Measurements from ENCODE around the gene NOS1.
"Not testable (repeated sequence)": the region's sequence is repeated elsewhere in the genome, so short reads cannot be mapped to it uniquely, and the experiment has no call there.

Gene NOS1

DNA sequence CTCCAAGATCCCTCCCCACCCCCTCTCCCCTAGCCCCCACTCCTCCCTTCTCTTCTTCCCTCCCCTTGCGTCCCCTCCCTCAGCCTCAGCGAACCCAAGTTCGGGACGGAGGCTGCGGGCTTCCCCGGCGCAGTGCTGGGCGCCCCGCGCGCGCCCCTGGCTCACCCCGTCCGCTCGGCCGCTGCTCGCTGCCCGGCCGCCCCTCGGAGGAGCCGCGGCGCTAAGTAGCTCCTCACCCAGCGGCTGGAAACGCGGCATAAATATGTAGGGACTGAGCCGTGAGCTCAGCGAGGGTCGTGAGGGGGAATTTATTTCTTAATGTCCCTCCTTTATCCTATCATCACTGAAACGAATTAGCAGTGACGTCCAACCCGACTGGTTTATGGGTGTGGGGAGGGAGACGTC, at the start of gene NOS1:
Gene NOS1 (minus strand): TSS at position 280 of the 405 bp plus-strand sequence. CDS start 30,557 bp downstream, outside the sequence.
- no peak for DNase-seq

DNA sequence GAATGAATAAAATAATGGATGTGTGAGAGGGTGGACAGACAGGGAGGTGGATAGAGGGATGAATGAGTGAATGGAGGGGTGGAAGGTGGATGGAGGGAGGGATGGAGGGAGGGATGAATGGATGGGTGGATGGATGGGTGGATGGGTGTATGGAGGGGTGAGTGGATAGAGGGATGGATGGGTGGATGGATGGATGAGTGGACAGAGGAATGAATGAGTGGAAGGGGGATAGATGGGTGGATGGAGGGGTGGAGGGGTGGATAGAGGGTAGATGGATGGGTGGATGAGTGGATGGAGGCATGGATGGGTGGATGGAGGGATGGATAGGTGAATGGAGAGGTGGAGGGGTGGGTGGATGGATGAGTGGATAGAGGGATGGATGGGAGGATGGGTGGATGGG, 47.9 kb upstream of the NOS1 start:
- no peak for DNase-seq

DNA sequence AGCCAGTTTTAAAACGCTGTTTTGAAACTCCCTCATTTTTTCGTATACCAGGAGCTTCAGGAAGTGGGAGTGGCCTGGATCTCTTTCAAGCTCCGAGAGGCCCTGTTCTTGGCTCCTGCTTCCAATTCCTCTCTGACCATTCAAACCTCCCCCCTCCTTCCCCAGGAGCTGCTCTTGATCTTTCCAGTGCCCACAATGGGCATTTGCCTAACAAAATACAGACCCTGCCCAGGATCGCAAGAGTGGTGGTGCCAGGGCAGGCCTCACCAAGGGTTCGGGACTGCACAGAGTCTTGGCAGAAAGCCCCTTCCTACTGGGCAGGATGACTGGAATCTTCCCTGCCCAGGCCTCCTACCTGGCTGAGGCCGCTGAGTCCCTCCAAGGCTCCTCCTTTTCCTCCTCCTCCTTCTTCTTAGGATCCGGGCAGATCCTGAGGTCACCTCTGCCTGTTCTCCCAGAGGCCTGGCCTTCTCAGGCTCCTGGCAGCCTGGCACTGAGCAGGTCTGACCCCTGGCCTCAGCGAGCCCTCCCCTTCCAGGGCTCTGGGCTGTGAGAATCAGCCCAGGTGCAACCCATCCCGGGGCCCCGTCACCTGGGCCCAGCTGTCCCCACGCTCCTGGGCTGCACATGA, 46.9 kb upstream of the NOS1 start:
- no peak for DNase-seq

DNA sequence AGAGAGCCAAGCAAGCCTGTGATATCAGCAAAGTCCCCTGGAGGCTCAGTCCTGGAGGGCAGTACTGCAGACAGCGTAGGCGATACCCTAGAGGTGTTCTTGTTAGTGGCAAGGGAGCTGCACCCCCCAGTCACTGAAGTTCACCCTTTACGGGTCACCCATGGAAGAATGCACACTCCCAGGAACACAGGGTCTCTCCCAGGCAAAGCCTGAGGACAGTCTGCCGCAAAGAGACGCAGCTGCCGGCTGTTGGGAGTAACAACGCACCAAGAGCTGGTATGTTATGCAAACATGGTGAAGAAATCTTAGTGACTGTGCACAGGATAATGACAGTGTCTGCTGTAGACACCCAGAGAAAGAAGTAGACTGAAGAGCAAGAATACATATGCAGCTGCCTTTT, 43.5 kb upstream of the NOS1 start:
- DNase-seq, result no peak

DNA sequence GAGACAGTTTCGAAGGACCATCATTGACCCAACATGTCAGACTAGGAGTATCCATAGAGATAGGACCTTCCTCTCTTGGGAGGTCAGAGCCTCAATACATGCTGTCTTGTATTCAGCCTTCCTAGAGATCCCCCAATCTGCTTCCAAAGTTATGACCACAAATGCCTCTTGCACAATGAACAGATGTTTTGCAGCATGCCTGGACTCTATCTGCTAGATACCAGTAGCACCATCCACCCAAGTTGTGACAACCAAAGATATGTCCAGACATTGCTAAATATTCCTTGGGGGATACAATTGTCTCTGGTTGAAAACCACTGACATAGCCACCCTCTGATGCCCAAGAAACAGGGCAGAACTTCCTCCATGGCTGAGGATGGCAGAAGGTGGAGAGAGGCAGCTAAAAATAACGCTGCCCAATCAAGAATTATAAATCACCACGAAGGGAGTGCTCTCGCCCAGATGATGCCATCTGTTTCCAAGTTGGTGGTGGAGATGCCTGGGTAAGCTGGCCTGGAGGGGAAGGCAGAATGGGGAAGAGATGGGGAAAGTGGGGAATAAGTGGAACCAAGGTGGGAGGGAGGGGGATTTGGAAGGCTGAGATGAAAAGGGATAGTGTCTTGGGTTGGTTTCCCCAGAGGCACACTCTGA, 42.9 kb upstream of the NOS1 start:
- DNase-seq, result no peak

DNA sequence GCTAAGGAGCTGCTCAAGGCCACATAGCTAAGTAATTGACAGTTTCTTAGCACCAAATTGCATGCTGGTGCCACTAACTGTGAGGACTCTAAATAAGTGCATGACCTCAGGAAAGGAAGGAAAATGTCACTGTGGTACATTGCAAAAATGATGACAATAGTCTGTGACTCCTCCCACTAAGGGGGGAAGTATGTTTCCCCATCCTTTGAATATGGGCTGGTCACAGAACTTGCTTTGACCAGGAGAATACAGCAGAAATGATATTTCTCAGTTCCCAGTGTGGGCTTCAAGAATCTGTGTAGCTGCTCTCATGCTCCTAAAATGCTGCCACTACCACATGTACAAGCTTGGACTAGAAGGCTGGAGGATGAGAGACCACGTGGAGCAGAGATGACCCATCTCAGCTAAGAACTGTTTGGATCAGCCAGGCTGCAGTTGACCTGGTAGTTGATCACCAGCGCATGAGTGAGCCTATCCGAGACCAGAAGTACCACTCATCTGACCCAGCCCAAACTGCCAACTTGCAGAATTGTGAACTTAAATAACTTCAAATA, 42.2 kb upstream of the NOS1 start:
- DNase-seq, result no peak

DNA sequence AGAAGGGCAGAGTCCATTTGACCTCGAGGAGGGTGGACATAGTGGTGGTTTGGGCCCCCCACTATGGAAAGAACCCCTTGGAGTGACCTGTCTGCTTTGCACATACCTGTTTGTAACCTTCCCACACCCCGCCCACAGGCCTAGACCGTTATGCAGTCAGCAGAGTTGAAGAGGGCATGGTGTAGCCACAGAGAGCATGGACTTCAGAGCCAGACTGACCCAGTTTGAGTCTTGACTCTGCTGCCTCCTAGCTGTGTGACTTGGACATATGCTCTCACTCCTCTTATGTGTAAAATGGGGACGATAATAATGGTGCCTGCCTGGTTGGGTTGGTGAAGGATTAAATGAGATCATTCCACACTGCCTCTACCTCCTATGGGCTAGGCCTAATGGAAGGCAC, 40.9 kb upstream of the NOS1 start:
- DNase-seq, result no peak

DNA sequence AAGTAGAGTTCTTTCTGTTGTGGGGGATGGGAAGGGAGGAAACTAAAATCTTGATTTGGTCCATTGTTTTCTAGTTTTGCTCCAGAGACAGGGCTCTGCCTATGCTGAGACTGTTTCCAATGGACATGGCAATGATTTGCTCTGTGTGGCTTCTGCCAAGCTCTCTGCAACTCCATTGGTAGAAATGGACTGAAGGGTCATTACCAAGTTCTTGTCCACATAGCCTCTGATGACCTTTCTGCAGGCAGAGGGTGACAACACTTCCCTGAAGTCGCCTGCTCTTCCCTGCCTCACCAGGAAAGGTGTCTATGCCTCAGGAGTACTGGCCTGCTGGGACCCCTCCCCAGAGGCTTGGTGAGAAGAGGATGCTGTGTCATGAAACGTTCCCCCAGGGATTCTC, 39.5 kb upstream of the NOS1 start:
- no peak for DNase-seq

DNA sequence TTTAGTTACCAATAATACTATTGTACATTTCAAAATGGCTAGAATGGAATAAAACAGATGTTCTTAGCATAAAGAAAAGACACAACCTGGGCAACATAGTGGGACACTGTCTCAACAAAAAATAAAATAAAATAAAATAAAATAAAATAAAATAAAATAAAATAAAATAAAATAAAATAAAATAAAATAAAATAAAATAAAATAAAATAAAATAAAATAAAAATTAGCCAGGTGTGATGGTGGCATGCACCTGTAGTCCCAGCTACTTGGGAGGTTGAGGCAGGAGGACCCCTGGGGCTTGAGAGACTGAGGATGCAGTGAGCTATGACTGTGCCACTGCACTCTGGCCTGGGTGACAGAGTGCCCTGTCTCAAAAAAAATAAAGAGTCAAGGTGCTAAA, 37.1 kb upstream of the NOS1 start:
- not testable (repeated sequence) for DNase-seq

DNA sequence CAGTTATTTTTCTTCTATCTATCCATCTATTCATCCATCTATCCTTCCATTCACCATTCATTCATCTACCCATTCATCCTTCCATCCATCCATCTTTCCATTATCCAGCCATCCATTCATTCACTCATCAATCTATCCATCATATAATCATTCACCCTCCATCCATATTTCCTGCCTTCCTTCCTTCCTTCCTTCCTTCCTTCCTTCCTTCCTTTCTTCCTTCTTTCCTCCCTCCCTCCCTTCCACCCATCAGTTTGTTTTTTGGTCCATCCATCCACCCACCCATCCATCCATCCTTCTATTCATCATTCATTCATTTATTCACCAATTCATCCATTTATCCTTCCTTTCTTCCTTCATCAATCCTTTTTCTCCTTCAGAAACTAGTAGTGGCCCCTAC, 34.3 kb upstream of the NOS1 start:
- DNase-seq, result no peak

DNA sequence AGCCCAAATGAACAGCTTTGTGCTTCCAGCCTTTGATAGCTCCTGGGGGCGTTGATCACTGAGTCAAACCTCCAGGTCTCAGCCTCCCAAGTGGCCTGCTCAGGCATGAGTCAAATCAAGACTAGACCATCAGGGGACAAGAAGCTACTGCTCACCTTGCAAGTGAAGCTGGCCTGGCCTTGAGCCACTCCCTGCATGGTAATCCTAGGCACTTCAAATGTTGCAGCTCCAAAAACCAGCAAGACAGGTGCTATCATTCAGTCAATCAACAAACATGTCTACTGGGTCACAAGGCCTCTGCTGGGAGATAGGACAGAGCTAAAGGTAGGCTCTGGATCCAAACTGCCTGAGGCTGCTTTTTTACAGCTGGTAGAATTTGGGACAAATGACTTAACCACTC, 33.1 kb upstream of the NOS1 start:
- no peak for DNase-seq

DNA sequence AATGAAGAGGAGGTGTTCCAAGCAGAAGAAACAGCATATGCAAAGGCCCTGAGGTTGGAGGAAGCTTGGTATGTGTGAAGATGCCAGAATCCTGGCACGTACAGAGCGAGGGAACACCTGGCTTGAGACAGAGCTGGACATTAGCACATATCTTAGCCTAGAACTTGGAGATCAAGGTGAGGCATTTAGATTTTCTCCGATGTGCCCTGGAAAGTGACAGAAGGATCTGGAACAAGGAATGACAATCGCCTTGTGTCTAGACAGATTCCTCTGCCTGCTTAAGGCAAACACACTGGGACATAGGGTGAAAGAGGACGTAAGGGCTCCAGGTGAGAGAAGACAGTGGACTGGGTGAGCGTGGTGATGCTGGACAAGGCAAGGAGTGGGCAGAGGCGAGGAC, 32.2 kb upstream of the NOS1 start:
- no peak for DNase-seq

DNA sequence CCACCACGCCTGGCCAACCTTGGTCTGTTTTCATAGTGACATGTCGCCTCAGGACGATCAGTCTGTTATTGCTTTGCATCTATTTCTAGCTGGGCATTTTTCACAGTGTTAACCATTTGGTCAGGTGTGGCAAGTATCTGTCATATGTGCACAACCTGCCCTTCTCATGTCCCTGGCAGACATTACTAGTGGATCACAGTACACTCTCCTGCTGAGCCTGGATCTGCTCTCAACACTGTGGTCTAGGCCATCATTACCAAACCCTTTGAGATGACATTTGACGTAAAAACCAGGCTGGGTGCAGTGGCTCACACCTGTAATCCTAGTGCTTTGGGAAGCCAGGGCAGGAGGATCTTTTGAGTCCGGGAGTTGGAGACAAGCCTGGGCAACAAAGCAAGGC, 29.4 kb upstream of the NOS1 start:
- DNase-seq, result no peak

DNA sequence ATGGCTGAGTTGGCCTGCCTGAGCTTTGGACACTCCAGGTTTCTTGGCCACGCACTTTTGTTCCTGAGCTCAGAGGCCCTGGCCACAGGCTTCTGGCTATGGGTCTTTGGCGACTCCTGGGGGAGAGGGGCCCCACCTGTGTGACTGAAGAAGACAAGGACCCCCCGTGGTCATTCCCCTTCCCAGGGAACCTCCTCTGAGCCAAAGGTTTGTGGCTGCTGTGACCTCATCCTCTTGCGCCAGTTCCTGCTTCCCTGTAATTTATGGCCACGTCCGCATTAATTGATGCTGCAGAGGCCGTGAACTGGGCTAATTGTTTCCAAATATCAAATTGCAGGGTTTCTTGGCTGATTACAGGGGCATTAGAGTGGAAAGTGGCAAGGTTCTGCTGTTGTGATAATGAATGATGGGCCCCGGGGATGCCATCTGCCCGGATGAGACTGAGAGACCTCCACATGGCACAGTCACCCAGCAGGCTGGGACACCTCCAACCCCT, 27.6 kb upstream of the NOS1 start:
- no peak for DNase-seq

DNA sequence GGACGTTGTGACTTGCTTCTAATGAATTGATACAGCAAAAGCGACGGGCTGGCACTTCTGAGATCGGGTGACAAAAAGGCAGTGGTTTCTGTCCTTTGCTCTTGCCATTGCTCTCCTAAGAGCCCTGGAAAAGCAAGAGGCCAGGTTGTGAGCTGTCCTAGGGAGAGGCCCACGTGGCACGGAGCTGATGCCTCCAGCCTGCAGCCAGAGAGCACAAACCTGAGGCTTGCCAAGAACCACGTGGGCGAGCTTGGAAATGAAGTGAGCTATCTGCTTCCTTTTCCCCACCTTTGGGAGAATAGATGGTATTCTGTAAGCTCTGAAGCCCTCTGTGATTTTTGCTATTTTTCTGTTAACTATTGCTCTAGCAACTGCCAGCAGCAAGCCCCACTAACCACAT, 26.4 kb upstream of the NOS1 start:
- DNase-seq, result no peak

DNA sequence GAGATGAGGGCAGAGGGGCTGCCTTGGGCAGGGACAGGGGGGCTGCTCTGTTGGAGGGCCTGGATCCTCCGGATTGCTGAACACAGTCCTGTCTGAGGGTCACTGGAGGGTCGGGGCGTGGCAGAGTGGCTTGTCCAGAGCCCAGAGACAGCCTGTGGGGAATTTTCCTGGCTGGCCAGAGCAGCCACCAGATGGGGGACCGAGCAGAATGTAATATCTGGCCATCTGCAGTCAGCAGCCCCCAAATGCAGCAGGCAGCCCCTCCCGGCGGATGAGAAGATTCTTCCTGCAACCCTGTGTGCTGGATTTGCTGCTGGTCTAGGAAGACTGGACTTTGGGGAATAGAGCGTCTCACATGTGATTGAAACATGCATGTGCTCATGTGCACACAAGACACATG, 23.3 kb upstream of the NOS1 start:
- no peak for DNase-seq

DNA sequence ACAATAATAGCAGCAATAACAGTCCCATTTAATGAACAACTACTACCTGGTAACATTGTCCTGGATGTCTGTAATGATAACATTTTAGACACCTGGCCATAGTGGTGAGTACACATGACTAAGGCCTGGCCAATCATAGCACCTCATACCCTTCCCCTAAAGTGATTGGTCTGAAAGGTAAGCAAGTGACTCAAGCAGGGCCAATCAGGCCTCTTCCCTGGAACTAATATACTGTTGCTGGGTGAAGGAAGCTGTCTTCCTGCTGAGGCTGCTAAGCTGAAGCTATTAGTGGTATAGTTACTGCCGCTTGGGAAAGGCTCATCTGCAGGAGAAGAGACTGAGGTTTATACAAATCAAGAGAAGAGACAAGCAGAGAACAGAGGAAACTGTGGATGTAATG, 18.7 kb upstream of the NOS1 start:
- DNase-seq, result no peak

DNA sequence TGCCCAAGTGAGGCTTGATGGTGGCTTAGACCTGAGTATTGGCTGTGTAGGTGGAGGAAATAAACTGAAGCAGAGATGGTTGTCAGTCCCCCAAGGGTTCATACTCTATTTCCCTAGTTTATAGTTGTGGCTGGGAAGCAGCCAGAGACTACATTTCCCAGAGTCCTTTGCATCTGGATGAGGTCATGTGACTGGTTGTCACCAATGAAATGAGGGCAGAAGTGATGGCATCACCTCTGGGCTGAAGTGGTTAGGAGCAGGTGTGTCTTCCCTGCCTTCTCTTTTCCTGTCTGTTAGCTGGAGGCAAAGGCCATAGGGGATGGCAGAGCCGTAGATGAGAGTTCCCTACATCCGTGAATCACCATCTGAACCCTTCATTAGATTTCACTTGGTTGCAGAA, 16.3 kb upstream of the NOS1 start:
- DNase-seq, result no peak

DNA sequence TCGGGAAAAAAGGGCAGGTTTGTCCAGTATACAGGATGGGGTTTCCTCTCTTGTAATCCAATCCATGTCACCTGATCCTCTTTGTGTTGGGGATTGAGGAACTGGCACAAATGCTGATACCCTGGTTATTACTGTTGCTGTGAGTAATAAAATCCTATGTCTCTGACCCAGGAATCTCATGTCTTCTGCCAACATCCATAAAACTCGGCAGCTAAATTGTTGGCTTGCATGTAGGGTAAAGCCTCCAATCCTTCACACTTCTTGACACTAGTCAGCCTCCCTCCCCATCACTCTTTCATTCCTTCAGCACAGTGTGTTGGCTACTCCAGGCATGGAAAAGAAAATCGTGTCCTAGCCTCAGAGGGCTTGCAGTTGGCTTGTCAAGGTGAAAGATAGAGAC, 9.2 kb upstream of the NOS1 start:
- no peak for DNase-seq

DNA sequence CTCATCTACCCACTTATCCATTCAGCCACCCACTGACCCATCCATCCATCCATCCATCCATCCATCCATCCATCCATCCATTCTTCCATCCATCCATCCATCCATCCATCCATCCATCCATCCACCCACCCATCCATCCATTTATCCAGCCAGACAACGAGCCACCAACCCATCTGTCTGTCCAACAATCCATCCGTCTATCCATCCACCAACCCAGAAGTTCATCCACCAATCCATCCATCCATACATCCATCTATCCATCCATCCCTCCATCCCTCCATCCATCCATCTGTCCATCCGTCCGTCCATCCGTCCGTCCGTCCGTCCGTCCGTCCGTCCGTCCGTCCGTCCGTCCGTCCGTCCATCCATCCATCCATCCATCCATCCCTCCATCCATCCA, 8.6 kb upstream of the NOS1 start:
- DNase-seq, result not testable (repeated sequence)

DNA sequence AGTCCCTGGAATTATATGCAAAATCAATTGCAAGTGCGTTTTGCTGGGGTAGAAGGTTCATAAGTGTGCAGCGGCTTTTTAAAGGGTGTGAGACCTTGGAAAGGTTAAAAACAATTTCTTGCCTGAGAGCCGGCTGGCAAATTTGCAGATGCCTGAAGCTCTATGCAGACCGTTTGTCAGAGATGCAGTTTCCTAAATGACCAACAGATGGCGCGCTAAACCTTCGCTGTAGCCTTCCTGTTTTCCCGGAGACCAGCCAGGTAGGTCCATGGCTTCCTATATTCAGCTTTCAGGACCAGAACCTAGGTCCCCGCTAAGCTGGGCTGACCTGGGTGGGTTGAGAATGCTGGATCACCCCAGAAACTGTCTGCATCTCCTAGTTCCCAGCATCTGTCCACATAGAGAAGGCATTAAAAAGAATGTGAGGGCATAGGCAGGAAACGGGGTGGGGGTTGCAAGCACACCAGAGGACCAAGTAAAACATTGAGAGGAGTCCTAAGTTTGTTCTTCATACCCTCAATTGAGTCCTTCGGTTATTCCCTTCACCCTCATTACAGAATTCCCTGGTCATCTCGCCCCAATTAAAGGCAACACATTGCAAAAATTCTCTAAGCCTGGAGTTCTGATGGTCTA, 5.7 kb upstream of the NOS1 start:
- peak; percentile 22 to 25 for DNase-seq

DNA sequence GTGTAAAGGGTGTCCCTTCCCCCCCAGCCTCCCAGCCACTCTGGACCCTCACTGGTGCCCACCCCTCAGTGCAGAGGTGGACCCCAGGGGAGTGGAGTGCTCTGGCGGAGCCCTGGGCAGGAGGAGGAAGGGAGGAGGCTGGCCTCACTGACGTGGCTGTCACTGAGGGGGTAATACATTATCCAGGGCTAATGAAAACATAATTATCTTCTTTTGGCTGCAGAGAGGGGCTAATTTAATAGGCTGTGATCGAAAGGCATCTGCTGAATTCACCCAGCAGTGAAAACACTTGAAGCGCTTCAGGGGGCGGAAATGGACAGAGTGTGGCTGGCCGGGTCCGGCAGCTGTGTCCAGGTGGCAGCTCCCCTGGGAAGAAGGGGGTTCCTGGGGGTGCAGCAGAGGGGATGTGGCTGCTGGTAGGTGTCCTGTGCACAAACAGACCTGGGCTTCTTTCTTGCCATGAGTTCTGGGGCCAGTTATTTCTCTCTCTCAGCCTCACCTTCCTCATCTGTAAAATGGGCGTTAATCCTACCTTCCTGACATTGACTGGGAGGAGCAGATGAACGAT, 3.7 kb upstream of the NOS1 start:
- no peak for DNase-seq

DNA sequence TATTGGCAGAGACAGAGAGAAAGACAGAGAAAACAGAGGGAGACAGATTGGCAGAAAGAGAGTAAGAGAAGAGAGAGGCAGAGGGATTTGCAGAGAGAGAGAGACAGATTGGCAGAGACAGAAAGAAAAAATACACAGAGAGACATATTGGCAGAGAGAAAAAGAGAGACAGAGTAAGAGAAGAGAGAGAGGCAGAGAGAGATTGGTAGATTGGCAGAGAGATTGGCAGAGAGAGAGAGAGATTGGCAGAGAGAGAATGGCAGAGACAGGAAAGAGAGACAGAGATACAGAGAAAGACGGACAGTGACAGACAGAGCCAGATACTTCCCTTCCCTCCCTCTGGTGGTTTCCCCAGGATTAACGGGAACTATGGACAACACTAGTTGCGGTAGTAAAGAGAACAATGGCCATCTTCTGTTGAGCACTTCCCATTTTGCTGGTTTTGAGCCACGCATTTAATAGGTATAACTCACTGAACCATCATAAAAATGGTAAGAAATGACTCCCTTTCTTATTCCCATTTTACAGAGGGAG, 2.6 kb upstream of the NOS1 start:
- DNase-seq, result no peak
